PFSK-1 (cell line): Measurements from ENCODE around the gene ALG8.

Experiments
- SIN3A ChIP-seq: IDR thresholded peaks from 2 replicates; pipeline ENCODE4 v1.6.1; 2012; ENCODE audit warnings: mild to moderate bottlenecking, low read length, moderate library complexity, borderline replicate concordance; ENCODE audit not compliant: insufficient read depth
- TAF1 ChIP-seq: IDR thresholded peaks from 2 replicates; pipeline ENCODE4 v1.6.1; 2012; ENCODE audit warnings: low read length, control low read depth, borderline replicate concordance; ENCODE audit not compliant: insufficient read depth

GRCh38 chr11:78080818-78081495 is 58.5 kb downstream of the ALG8 start:
- no peak for TF ChIP-seq SIN3A
- no peak for TF ChIP-seq TAF1
